H1 (cell line): ENCODE data around the gene SARNP.

ENCODE experiments used
- BCL11A ChIP-seq, 2 experiments: IDR thresholded peaks; one replicate each; pipeline ENCODE4 v1.6.1; 2011; ENCODE audit warnings: low read depth in 2 of 2, low read length in 2 of 2, mild to moderate bottlenecking in 2 of 2
- CREB1 ChIP-seq: IDR thresholded peaks from 2 replicates; pipeline ENCODE4 v1.6.1; 2012; ENCODE audit warnings: inconsistent platforms
- EP300 ChIP-seq, 2 experiments: IDR thresholded peaks; 1 replicate in 1 of 2; 2 replicates in 1 of 2; pipeline ENCODE4 v1.6.1; 2011 to 2012; ENCODE audit warnings: low read depth in 2 of 2, low read length in 2 of 2, mild to moderate bottlenecking in 2 of 2, borderline replicate concordance in 1 of 2, inconsistent platforms in 1 of 2, moderate library complexity in 1 of 2
- GTF2F1 ChIP-seq: IDR thresholded peaks from 2 replicates; pipeline ENCODE4 v1.6.1; 2012; ENCODE audit warnings: low read depth, low read length, improper control_type of control experiment, borderline replicate concordance
- HDAC2 ChIP-seq, 2 experiments: fragments of 300-600 bp in 1 of 2; sonication (generic) in 1 of 2; IDR thresholded peaks; 2 replicates each; pipeline ENCODE4 v1.6.1; 2011 to 2012; ENCODE audit warnings: low read depth in 2 of 2, low read length in 2 of 2, mild to moderate bottlenecking in 2 of 2, moderate library complexity in 2 of 2, borderline replicate concordance in 1 of 2, inconsistent platforms in 1 of 2
- JUND ChIP-seq: IDR thresholded peaks from 2 replicates; pipeline ENCODE4 v1.6.1; 2011; ENCODE audit warnings: mild to moderate bottlenecking, improper control_type of control experiment, low read length
- POLR2A ChIP-seq, 2 experiments: IDR thresholded peaks; 1 replicate in 1 of 2; 2 replicates in 1 of 2; pipeline ENCODE4 v1.6.1; 2011; ENCODE audit warnings: low read depth in 2 of 2, low read length in 2 of 2, mild to moderate bottlenecking in 2 of 2; ENCODE audit errors: control extremely low read depth in 1 of 2
- POLR2AphosphoS5 ChIP-seq: IDR thresholded peaks from 2 replicates; pipeline ENCODE4 v1.6.1; 2011; ENCODE audit warnings: low read depth, low read length
- RAD21 ChIP-seq, 2 experiments: IDR thresholded peaks in 1 of 2; conservative IDR thresholded peaks in 1 of 2; 2 replicates each; pipeline ENCODE4 v1.6.1; 2011; ENCODE audit warnings: low read depth in 2 of 2, low read length in 2 of 2, improper control_type of control experiment in 1 of 2, inconsistent platforms in 1 of 2, mild to moderate bottlenecking in 1 of 2, moderate library complexity in 1 of 2
- SUZ12 ChIP-seq: fragments of 200-600 bp; sonication (generic); IDR thresholded peaks from 2 replicates; pipeline ENCODE4 v1.6.1; 2012; ENCODE audit warnings: mild to moderate bottlenecking, inconsistent platforms, low read length, moderate library complexity, mixed read lengths
- TAF1 ChIP-seq: IDR thresholded peaks from 2 replicates; pipeline ENCODE4 v1.6.1; 2011; ENCODE audit warnings: mild to moderate bottlenecking, low read depth, low read length
- YY1 ChIP-seq: IDR thresholded peaks from 2 replicates; pipeline ENCODE4 v1.6.1; 2011; ENCODE audit warnings: low read depth, mild to moderate bottlenecking, low read length
- ZNF274 ChIP-seq: IDR thresholded peaks from 2 replicates; pipeline ENCODE4 v1.7.0; 2012; ENCODE audit warnings: low read length, borderline replicate concordance; ENCODE audit errors: extremely low read depth
- TF ChIP-seq, protein P1 (sequence below), 3 experiments: IDR thresholded peaks; 1 replicate in 2 of 3; 2 replicates in 1 of 3; pipeline versions ENCODE4 v1.5.1 to v1.6.1; 2011; ENCODE audit warnings: low read length in 3 of 3, mild to moderate bottlenecking in 3 of 3, inconsistent platforms in 2 of 3, low read depth in 1 of 3, moderate library complexity in 1 of 3; ENCODE audit not compliant: insufficient read depth in 1 of 3; ENCODE audit errors: control extremely low read depth in 1 of 3

DNA sequence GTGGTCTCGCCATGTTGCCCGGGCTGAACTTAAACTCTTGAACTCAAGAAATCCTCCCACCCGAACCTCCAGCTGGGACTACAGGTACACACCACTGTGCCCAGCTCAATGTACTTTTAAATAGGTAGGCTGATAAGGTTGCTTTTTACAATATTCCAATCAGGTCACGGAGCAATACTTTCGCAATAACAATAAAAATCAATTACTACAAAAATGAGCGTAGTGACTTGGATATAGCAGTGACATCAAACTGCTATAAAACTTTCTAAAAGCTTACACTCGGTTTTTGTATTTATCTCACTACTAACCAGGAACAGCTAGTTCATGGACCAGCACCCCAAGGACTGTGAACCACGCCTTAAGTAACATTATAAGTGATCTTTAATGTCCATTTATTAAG lies 10.5 kb downstream of the SARNP start:
- TF ChIP-seq TAF1 (no peak), POLR2A (IDR thresholded peaks at IDR 0.05; ENCODE audit: control extremely low read depth in 1 of 2, low read depth in 2 of 2, low read length in 2 of 2) (no peak), HDAC2 (IDR thresholded peaks at IDR 0.05; ENCODE audit: borderline replicate concordance in 1 of 2, low read depth in 2 of 2, low read length in 2 of 2) (no peak), YY1 (no peak), EP300 (IDR thresholded peaks at IDR 0.05; ENCODE audit: borderline replicate concordance in 1 of 2, low read depth in 2 of 2, low read length in 2 of 2) (no peak), GTF2F1 (no peak), CREB1 (no peak), POLR2AphosphoS5 (no peak), RAD21 (IDR thresholded peaks at IDR 0.05 in 1 of 2, conservative IDR thresholded peaks at IDR 0.05 in 1 of 2; ENCODE audit: low read depth in 2 of 2, low read length in 2 of 2) (no peak), SUZ12 (no peak), ZNF274 (no peak), JUND (no peak), BCL11A (IDR thresholded peaks at IDR 0.05; ENCODE audit: low read depth in 2 of 2, low read length in 2 of 2) (no peak)
- TF ChIP-seq, protein P1, sequence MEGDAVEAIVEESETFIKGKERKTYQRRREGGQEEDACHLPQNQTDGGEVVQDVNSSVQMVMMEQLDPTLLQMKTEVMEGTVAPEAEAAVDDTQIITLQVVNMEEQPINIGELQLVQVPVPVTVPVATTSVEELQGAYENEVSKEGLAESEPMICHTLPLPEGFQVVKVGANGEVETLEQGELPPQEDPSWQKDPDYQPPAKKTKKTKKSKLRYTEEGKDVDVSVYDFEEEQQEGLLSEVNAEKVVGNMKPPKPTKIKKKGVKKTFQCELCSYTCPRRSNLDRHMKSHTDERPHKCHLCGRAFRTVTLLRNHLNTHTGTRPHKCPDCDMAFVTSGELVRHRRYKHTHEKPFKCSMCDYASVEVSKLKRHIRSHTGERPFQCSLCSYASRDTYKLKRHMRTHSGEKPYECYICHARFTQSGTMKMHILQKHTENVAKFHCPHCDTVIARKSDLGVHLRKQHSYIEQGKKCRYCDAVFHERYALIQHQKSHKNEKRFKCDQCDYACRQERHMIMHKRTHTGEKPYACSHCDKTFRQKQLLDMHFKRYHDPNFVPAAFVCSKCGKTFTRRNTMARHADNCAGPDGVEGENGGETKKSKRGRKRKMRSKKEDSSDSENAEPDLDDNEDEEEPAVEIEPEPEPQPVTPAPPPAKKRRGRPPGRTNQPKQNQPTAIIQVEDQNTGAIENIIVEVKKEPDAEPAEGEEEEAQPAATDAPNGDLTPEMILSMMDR (IDR thresholded peaks at IDR 0.05; ENCODE audit: control extremely low read depth in 1 of 3, insufficient read depth in 1 of 3, low read depth in 1 of 3, low read length in 3 of 3), result no peak
